HuH-7.5 (cell line): Measurements from ENCODE around the gene LRRC34.

Experiments used
- DNase-seq: peaks from one replicate; pipeline ENCODE4 v3.0.0; 2011; ENCODE audit warnings: low spot score

The LRRC34 gene, protein sequence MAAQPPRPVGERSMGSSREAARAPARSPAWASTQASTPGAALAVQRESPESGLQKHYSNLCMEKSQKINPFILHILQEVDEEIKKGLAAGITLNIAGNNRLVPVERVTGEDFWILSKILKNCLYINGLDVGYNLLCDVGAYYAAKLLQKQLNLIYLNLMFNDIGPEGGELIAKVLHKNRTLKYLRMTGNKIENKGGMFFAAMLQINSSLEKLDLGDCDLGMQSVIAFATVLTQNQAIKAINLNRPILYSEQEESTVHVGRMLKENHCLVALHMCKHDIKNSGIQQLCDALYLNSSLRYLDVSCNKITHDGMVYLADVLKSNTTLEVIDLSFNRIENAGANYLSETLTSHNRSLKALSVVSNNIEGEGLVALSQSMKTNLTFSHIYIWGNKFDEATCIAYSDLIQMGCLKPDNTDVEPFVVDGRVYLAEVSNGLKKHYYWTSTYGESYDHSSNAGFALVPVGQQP

GRCh38 chr3:169812332-169813235 is at the start of gene LRRC34, which contains the start of gene LRRIQ4:
Gene LRRC34 (minus strand): TSS chr3:169812904. CDS start chr3:169812548, 356 bp downstream.
Gene LRRIQ4 (plus strand): TSS chr3:169812870. CDS start chr3:169821922, 9,052 bp downstream.
- no peak for DNase-seq

- DNase-seq = no peak
These were observed 49.2 kb upstream of the LRRC34 start for GRCh38 chr3:169861871-169862270.

- DNase-seq = no peak
These were observed 45.1 kb upstream of the LRRC34 start for GRCh38 chr3:169857811-169858210.

GRCh38 chr3:169855514-169855913 is 42.8 kb upstream of the LRRC34 start:
- DNase-seq = no peak

GRCh38 chr3:169850618-169851017 is 37.9 kb upstream of the LRRC34 start:
- DNase-seq = no peak

DNA sequence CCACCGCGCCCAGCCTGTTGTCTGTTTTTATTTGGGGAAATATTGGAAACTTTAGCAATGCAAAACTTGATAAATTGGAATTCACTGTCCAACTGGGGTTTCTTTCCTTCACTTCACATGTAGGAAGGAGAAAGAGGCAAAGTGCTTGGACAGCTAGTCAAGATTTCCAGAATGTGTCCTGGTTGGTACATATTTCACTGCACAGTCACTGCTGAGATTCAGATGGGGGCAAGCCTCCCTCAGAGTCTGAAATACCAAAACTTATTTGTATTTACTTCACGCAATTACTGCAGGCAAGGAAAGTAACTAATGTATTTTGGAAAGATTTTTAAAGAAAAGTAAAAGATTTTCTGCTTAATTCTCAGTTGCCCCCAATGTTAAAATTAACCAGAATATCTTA is 36.0 kb upstream of the LRRC34 start:
- DNase-seq = no peak

DNA sequence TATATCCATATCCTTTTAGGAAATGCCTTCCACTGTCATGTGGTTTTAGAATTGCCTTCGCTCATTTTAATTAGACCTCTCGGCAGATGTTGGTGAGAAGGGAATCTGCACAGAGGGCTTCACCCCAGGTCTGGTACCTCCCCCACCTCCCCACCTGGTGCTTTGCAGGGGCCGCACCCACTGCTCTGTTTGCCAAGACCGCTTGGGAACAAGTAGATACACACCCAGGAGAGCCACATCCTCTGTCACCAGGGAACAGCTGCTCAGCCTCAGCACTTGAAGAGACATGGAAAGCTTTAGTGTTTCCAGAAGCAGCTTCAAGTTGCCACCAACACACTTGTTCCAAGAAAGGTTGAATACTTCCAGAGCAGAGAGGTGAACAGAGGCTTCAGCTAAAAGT is 35.2 kb upstream of the LRRC34 start:
- DNase-seq = no peak

DNA sequence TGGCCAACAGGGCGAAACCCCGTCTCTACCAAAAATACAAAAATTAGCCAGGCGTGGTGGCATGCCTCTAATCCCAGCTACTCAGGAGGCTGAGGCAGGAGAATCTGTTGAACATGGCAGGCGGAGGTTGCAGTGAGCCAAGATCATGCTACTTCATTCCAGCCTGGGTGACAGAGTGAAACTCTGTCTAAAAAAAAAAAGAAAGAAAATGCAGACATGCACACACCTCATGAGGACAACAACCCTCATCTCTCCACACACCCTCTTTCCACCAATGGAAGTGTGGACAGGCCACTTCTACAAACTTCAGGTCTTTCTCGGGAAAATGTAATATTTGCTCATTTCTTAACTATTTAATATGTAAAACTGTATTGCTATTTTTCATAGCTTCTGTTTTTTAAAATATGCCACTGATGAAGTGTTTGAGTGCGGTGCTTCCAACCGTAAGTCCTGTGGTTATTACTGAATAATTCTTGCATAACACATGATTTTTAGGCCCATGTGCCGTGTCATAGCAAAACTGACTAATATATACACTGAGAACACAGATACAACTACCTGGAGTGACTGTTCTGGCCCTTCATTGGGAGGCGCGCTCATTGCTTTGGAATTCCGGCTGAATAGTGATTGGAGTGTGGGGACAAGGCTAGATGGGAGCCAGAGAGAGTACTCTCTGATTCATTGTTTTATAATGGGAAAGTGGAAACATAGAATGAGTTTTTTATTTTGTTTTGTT is 33.9 kb upstream of the LRRC34 start:
- DNase-seq = no peak

DNA sequence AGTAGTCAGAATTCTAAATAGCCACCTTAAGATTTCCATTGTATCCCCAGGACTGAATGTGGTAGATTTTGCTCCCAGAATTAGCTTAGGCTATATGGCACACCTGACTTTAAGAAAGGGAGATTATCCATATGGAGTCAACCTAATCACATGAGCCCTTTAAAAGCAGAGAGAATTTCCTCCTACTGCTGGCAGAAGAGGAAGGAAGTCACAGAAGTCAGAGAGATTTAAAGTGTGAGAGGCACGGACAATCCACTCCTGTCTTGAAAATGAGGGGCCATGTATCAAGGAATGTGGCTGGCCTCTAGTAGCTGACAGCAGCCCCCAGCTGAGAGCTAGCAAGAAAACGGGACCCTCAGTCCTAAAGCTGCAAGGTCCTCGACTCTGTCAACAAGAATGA is 30.3 kb upstream of the LRRC34 start:
- DNase-seq = no peak

- no peak for DNase-seq
These were observed 28.5 kb upstream of the LRRC34 start for GRCh38 chr3:169841171-169841570.

GRCh38 chr3:169838511-169839030 is 25.9 kb upstream of the LRRC34 start:
- no peak for DNase-seq

- DNase-seq = no peak
These were observed 24.2 kb upstream of the LRRC34 start for GRCh38 chr3:169836942-169837275.

DNA sequence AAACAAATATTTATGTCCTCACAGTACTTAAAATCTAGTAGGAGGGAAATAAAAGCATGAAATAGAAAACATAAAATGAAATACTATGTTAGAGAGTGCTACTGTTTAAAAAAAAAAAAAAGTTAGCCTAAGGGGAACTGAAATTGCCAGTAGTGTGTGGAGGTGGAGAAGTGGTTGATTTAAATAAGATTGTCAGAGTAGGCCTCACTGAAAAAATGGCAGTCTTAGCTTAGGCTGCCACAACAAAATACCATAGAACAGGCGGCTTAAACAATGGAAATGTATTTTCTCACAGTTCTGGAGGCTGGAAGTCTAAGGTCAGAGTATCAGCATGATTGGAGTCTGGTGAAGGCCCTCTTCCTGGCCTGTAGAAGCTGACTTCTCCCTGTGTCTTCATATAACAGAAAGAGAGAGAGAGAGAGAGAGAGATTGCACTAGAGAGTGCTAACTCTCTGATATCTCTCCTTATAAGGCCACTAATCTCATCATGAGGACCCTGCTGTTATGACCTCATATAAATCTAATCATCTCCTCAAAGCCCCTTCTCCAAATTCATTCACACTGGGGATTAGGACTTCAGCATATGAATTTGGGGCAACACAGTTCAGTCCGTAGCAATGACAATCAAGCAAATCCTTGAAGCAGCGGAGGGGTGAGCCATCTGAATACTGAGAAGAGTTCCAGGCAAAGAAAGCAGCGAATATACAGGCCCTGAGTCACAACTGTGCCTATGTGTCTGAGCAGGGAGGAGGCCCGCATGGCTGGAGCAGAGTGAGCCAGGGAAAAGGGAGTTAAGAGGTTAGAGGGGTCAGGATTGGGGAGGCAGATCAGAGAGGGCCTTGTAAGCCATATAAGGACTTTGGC is 23.6 kb upstream of the LRRC34 start:
- no peak for DNase-seq

- no peak for DNase-seq
These were observed 22.8 kb upstream of the LRRC34 start for GRCh38 chr3:169835533-169835932.

GRCh38 chr3:169827712-169828111 is 15.0 kb upstream of the LRRC34 start:
- DNase-seq = no peak

- no peak for DNase-seq
These were observed 12.6 kb upstream of the LRRC34 start for GRCh38 chr3:169825316-169825715.

DNA sequence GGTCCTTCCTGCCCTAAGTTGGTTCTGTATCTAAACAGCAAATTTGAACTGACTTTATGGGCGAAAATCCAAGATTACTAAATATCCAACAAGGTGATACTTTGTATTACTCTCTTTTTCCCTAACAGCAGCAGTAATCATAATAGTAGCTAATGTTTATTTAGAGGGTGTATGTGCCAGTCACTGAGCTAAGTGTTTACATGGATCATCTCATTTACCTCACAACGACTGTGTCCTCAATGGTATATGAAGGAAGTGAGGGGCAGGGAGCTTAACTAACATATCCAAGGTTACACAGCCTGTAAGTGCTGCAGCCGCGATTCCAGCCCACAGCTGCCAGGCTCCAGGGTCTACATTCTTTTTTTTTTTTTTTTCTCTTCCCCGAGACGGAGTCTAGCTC is 10.3 kb upstream of the LRRC34 start:
- DNase-seq = no peak

- DNase-seq = no peak
These were observed 9.8 kb upstream of the LRRC34 start for GRCh38 chr3:169822540-169822939.

- DNase-seq = no peak
These were observed 9.4 kb upstream of the LRRC34 start for GRCh38 chr3:169822091-169822490.

- DNase-seq = no peak
These were observed 5.6 kb upstream of the LRRC34 start for GRCh38 chr3:169818316-169818715.

DNA sequence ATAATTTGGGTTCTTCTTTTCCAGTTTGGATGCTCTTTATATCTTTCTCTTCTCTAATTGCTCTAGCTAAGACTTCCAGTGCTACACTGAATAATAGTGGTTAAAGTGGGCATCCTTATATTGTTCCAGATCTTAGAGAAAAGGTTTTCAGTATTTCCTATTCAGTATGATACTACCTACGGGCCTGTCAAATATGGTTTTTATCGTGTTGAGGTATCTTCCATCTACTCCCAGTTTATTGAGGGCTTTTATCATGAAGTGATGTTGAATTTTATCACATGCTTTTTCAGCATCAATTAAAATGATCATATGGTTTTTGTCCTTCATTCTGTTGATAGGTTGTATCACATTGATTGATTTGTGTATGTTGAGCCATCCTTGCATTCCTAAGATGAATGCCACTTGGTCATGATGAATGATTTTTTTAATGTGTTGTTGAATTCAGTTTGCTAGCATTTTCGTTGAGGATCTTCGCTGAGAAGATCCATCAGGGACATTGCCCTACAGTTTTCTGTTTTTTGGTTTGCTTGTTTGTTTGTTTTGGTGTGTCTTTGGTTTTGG is 3.0 kb upstream of the LRRC34 start:
- DNase-seq = no peak
